HG02571 (cell line): ENCODE measurements around the gene RPL39.
"Not testable (repeated sequence)": the region's sequence is repeated elsewhere in the genome, so short reads cannot be mapped to it uniquely, and the experiment has no call there.

Source experiments
- ATAC-seq: cut with Tn5 transposase; IDR thresholded peaks from one replicate; pipeline ENCODE4 v1.9.1; 2021; ENCODE audit warnings: mild to moderate bottlenecking, moderate library complexity; ENCODE audit not compliant: unreplicated experiment

The RPL39 gene

DNA sequence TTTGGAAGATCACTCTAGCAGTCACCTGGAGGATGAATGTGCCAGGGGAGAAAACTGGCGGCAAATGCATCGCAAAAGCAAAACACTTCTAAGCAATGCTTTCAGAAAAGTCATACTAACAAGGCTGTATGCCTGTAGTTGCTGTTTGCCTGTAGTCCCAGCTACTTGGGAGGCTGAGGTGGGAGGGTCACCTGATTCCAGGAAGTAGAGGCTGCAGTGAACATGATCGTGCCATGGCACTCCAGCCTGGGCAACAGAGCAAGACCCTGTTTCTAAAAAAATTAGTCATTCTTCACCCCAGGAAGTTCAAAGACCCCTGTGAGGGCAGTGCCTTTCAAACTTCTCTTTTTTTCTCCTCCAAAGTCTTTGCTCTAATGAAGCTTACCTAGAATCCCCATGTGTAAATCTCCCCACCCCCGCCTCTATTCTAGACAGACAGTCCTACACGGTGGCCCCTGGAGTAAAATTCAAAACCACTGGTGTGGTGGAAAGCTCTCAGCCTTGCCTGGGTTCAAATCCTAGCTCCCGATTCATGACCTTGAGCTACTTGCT, 27.5 kb downstream of the RPL39 start:
- no peak for ATAC-seq

DNA sequence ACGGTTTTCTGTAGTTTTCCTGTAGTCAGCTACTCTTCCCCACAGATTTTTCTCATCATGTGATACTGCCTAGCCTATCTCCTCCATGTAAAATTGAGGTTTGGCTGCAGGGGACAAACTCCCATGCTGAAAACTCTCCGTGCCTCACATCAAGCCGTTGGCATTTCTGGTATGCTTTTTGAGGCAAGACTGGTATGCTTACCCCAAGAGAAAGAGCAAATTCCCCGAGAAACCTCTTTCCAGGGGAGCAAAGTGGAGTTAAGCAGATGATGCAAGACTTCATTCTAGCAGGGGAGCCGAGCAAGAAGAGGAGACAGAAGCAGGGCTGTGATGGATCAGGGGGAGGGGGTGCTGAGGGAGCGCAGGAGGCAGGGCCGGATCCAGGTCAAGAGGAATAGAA, 28.2 kb downstream of the RPL39 start:
- no peak for ATAC-seq

DNA sequence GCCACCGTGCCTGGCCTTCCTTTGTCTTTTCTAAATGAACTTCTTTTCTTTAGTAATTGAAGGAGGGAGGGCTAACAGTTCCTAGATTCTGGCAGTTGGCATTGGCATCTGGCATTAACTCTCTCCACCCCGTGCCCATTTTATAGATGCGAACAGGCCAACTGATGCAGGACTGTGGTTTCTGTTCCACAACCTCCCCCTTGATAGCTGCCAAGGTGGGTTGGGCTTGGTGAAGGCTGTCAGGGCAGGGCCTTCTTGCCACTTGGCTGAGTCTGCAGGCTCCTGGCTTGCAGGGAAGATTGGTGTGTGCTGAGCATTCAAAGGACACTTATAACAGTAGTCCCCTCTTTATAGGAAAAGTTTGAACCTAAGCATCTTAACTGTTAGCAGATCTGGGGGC, 28.7 kb downstream of the RPL39 start:
- ATAC-seq = no peak

DNA sequence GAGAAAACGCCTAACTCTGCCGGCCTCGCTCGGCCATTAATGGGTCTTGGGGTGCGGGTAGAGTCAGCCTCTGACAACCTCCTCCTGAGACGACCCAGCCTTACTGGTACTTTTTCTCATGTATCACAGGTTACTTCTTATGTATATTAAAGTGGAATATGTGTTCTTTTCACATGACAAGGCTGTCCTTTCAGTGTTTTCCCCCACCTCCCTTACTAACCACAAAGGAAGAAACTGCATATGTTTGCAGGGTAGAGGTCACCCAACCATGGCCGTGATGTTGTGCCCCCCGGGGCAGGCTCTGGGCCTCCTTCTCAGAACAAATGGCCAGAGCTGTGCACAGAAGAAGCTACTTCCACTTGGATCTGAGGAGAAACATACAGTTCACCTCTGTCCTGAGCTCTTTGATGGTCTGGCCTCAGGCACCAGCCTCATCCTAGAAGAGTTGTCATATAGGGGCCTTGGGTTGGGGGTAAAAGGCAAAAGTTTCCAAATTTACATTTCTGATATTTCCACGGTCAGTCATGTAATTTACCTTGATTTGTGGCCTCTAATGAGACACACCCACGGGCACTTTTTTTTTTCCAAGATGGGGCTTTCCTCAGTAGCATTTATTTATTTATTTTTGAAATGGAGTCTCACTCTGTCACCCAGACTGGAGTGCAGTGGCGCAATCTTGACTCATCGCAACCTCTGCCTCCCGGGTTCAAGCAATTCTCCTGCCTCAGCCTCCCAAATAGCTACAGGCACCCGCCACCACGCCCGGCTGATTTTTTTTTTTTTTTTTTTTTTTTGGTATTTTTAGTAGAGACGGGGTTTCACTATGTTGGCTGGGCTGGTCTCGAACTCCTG, 31.2 kb downstream of the RPL39 start:
- ATAC-seq = no peak

DNA sequence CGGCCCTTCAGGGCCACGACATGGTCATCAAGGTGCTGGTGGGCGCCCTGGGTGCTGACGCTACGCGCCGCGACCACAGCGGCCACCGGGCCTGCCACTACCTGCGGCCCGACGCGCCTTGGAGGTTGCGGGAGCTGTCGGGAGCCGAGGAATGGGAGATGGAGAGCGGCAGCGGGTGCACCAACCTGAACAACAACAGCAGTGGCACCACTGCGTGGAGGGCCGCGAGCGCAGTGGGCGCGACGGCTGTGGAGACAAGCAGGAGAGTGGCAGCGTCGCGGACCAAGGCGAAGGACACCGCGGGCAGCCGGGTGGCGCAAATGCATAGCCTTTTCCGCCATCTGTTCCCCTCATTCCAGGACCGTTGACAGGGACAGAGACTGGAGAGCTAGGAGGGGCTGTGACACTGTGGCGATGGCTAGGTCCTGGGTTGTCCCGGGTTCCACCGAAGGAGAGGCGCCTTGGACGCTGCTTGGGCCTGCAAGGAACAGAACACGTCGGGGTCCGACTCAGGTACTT, 32.1 kb downstream of the RPL39 start:
- ATAC-seq = no peak

DNA sequence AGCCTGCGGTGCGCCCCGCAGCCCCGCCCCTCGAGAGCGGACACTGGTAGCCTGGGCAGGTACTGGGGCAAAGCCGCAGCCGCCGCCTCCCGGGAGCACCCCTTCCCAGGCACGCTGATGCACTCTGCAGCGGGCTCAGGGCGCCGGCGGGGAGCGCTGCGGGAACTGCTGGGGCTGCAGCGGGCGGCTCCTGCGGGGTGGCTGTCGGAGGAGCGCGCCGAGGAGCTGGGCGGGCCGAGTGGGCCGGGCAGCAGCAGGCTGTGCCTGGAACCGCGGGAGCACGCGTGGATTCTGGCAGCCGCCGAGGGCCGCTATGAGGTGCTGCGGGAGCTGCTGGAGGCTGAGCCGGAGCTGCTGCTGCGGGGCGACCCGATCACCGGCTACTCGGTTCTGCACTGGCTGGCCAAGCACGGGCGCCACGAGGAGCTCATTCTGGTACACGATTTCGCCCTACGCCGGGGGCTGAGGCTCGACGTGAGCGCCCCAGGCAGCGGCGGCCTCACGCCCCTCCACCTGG, 32.6 kb downstream of the RPL39 start:
- ATAC-seq = no peak

DNA sequence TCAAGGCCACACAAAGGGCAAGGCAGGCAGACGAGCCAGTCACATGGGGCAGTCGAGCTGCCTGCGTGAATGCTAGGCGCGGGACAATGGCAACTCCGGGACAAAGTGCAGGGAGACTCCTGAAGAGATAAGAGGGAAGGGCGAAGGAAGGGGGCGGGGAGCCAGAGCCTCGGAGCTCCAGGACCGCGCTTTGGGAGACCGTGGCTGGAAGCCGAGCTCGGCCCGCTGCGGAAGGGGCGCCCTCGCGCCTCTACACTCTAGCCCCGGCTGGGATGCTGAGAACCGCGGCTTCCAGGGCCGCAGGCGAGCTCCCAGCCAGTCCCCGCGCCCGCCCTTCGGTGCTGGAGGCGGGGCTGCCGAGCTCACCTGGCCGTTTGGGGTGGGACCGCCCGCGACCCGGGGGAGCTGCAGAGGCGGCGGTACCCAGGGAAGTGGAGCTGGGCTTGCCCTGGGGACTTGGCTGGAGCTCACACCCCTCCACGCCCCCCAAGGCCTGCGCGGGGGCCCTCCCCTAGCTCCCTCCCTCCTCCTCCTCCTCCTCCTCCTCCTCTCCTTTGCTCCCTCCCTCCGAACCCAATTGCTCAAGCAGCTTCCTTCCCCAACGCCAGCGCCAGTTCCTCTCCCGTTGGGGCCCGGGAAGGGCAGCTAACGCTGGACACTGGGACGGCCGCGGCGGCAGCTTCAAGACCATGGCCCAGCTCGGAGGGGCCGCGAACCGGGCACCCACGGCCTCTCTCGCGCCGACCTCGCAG, 33.3 kb downstream of the RPL39 start, which contains the start of gene SOWAHD:
SOWAHD (plus strand) TSS at position 610 of the 752 bp plus-strand sequence; CDS start at position 690, 80 bp downstream.
- no peak for ATAC-seq

DNA sequence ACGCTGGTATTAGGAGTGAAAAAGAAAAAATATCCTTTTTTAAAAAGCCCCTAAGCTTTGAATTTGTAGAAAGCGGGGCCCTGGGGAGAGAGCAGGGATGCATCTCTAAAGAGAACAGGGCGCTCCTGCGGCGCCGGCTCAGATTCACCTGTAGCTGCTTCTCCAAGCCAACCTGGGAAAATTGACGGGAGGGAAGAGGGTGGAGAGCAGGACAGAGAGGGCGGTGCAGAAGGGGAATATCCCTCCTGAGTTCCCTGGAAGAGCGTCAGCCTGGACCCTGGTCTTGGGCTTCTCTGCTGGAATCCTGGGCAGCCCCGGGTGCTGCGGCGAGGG, 33.8 kb downstream of the RPL39 start:
- ATAC-seq = no peak

DNA sequence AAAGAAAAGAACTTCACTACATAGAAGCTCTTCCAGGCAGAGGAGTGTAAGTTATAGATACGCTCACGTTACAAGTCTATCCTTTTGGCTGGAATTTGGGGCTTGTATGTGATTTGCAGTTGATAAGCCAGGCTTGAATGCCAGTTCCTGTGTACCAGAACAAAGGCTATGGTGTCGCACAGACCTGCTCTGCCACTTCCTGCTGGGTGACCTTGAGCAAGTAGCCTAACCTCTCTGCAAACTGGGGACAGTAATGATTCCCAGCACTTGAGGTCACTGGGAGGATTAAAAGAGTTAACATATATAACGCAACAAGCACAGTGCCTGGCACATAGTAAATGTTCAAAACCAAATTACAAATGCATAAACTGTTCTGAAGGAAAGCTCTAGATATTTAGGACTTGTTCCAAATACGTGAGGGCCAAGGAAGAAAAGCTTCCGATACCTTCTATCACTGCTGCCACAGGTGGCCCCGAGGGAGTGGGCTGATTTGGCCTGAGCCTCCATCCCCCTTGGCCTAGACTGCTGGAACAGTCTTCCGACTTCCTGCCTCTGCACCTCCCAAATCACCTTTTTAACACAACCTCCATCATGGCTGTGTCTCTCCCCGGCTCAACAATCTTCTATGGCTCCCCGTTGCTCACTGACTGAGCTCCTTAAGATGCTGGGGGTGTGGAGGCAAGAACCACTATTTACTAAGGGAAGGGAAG, 34.3 kb downstream of the RPL39 start:
- no peak for ATAC-seq

DNA sequence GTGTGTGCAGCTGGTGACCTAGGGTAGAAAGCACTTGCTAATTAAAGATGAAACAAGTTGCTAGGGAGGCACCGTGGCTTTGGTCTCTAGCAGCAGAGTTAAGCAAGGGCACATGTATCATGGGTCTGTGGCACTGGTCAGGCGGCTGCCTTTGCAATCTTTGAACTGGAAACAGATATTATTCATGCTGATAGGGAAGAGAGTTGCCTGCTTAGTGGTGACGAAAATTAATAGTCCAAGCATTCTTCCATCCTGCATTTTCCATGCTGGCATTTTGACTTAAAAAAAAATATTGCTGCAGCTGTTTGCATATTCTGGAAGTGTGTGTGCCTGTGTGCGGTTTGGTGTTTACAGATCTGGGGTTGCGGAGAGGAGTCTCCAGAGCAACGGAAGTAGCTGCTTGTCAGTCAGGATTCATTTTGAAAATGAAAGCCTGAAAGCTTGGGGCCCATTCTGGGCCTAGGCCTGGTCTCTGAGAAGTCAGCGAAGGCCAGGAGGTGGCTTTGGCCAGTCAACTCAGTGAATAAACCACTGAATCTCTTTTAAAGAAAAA, 35.4 kb downstream of the RPL39 start:
- ATAC-seq = peak; percentile 68

DNA sequence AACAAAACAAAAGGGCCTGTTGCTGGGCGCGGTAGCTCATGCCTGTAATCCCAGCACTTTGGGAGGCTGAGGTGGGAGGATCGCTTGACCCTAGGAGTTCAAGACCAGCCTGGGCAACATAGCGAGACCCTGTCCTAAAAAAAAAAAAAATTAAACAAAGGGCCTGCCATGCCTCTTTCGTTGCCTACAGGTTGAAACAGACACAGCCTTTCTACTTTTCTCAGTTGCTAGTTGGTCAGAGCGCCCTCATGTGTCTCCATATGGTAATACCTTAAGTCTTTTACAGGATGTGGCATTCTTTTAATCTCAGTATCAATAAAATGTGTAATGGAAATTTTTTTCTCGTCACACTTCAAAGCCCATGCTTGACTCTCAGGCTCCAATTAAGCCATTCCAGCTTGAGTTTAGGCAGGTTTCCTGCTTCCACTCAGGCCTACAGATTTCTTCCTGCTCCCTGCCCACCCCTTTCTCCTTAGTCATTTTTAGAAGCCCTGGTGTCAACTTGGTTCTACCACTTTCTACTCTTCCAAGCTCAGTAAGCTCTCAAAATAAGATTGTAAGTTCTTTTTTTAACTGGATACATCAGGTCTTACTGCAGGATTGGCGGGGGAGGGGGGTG, 37.7 kb downstream of the RPL39 start:
- ATAC-seq = no peak

DNA sequence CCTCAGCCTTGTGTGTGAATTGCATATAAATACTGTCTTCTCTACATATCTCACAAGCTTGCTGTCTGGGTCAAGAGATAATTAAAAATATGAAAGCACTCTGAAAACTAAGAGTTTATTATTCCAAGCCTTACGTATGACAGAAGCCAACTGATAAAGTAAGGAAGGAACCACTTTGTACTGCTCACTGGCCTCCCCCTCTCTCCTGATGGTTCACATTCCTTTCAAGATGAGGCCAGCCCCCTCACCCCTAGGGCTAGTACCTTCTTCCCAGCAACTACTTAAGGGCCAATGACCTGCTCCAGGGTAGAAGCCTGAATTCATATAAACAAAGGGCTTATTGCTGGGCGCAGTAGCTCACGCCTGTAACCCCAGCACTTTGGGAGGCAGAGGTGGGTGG, 38.4 kb downstream of the RPL39 start:
- ATAC-seq = no peak

DNA sequence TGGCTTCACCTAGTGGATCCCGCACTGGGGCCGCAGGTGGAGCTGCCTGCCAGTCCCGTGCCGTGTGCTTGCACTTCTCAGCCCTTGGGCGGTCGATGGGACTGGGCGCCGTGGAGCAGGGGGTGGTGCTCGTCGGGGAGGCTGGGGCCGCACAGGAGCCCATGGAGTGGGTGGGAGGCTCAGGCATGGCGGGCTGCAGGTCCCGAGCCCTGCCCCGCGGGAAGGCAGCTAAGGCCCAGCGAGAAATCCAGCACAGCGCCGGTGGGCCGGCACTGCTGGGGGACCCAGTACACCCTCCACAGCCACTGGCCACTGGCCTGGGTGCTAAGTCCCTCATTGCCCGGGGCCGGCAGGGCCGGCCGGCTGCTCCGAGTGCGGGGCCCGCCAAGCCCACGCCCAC, 40.7 kb downstream of the RPL39 start:
- not testable (repeated sequence) for ATAC-seq

DNA sequence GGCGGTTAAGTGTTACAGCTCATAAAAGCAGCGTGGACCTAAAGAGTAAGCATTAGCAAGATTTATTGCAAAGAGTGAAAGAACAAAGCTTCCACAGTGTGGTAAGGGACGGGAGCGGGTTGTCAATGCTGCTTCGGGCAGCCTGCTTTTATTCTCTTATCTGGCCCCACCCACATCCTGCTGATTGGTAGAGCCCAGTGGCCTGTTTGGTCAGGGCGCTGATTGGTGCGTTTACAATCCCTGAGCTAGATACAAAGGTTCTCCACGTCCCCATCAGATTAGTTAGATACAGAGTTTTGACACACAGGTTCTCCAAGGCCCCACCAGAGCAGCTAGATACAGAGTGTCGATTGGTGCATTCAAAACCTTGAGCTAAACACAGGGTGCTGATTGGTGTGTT, 41.3 kb downstream of the RPL39 start:
- ATAC-seq = not testable (repeated sequence)

DNA sequence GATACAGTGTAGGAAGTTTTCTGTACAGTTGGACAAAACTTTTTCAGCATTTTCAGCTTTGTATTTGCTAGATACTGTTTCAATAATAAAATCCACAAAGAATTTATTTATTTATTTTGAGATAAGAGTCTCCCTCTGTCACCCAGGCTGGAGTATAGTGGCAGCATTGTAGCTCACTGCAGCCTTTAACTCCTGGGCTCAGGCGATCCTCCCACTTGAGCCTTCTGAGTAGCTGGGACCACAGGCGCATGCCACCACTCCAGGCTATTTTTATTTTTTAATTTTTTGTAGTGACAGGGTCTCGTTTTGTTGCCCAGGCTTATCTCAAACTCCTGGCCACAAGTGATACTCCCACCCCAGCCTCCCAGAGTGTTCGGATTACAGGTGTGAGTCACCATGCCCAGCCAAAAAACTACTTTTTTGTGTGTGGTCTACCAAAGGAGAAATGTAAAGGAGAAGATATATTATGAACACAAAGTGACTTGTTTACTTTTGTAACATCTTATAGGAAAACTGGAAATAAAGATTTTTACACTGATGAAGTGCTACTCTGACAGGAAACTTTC, 46.1 kb downstream of the RPL39 start:
- ATAC-seq = no peak

DNA sequence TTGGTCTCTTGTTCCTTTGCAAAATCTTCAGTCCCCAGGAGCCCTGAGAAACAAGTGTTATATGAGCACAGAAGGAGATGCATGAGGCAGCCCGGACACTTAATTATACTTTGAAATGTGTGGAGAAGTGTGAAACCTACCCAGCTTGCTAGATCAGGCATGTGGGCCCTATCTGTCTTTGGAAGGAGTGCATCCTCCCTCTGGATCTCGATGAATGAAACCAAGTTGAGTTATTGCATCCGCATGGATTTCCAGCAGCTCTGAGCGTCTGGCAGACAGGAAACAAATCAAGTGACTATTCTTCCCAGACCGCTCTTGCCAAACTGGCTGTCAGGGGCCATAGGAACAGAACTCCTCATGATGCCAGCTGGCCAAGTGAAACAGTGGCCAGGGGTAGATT, 52.7 kb downstream of the RPL39 start:
- ATAC-seq = no peak
